ENCODE data around the gene EXOSC2.

Gene EXOSC2

GRCh38 chr9:130738281-130738680 lies 44.7 kb downstream of the EXOSC2 start:
- no peak for DNase-seq (ENCODE audit: low spot score)

DNA sequence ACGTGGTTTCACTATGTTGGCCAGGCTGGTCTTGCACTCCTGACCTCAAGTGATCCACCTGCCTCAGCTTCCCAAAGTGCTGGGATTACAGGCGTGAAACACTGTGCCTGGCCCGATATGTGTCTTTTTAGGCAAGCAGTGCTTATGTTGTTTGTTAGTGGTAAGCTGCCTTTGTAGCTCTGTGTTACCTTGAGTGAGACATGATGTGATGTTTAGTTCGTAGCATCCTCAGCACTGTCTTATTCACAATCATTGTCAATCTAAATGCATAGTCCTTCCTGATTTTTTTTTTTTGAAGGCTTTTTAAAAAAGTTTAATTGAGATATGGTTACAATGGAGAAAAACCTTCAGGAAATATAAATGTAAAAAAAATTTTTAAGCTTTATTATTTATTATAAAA lies 45.5 kb downstream of the EXOSC2 start:
- DNase-seq (ENCODE audit: low spot score) = no peak

DNA sequence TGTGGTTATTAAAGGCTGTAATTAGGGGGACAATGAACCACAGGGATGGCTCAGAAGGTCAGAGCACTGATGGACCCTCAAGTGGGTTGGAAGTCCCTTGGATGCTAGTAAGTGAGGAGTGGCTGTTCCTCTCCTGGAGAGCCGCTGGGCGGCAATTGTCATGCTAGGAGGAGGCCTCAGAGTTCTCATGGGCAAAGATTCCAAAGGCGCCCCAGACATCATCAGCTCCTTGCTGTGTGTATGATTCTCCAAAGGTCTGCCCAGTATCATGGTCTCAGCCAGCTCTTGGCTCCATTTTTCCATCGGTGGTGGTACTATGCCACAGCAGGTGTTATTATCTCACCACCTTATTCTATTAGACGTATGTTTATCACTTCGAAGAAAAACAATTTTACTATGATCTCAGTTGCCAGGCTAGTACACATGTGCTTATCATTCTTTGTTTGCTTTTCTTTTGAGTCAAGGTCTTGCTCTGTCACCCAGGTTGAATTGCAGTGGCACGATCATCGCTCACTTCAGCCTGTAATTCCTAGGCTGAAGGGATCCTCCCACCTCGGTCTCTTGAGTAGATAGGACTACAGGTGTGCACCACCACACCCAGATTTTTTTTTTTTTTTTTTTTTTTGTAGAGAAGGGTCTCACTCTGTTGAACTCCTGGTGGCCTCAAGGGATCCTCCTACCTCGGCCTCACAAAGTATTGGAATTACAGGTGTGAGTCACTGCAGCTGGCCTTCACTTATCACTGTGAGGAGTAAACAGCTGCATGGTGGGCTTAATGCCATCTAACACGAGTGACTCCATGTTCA lies 46.8 kb downstream of the EXOSC2 start:
- DNase-seq (ENCODE audit: low spot score) = no peak

DNA sequence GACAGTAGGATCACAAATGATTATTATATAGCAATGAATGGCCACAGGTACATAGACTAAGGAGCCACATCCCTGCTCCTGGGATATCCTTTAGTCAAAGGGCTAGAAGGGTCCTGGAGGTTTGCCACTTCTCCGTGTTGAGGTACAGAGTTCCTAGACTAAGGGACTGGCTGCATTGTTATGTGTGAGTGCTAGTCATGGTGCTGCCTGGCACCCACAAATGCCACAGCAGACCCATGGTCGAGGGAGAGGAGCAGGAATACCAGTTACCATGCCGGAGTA lies 47.4 kb downstream of the EXOSC2 start:
- no peak for DNase-seq (ENCODE audit: low spot score)

DNA sequence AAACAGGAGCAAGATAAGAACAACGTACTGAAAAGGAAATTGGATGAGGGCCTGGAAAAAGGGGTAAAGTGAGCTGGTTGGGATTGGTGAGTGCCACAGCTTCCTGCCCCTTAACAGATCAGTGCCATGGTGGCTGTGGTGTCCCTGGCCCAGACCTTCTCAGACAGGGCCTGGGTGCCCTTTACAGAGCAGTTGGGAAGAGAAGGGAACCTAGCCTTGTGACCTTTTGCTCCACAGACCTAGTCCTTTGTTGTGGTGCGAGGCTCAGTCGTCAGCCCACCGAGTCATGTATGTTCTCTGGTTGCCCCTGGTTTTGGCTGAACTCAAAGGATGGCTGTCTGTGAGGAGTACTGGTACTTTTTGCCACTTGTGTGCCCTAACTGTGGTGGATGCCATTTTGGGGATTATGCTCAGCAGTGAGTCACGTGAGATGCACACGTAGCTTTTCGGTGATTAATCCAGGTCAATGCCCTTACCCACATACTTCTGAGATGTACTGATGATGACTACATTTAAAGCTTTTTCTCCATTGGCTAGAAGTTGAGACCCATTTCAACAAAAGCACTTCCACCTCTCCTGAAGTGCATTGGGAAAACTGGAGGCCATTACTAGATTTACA lies 48.4 kb downstream of the EXOSC2 start:
- DNase-seq (ENCODE audit: low spot score) = no peak

DNA sequence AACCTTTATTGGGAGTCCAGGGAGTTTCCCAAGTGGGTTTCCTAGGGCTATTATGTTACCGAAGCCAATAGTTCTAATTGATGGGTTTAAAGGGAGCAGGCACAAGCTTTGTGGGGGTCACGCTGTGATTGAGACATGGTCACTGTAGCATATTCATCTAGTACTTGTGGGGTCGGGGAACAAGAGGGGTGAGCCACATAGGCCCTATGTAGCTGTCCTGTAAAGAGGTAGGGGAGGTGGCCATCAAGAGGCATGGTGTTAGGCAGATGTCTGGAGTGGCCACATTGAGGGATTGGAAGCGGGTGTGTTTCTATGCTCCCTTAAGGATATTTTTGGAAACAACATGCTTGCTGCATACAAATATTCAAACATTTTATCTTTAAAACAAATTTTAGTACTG lies 50.1 kb downstream of the EXOSC2 start:
- DNase-seq (ENCODE audit: low spot score) = no peak

DNA sequence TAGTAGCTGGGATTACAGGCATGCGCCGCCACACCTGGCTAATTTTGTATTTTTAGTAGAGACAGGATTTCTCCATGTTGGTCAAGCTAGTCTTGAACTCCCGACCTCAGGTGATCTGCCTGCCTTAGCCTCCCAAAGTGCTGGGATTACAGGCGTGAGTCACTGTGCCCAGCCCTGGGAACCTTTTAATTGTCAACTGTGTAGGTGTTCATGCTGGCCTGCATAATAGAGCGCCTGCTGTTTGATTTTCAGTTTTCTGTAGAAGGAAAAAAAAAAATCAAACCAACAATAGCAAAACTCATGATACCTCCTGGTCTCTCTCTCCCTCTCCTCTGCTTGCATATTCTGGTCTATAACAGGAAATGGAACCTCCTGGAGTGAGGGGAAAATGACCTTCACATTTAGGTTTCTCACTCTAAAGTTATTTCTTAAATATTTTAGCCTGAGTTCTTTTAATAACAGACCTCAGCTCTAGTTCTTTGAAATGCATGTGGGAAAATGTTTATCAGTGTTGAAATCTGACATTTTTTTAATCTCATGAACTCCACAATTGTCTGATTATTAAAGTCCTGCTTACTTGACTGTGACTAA lies 51.7 kb downstream of the EXOSC2 start:
- DNase-seq (ENCODE audit: low spot score) = no peak

DNA sequence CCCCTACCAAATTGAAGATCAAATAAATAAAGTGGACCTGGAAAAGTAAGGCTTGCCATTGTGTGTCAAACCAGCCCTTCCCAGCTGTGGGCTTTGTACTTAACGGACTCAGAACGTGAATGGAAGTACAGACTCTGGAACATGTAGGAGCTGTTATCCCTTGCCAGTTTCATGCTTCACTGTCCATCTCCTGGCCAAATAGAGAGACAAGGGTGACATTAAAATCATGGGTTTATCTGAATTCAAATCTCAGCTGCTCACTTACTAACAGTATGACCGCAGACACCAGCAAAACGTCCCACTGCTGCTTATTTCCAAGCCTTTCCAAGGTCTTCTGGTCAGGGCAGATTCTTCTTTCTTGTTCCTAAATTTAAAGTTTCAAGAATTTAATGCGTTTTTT lies 52.2 kb downstream of the EXOSC2 start:
- no peak for DNase-seq (ENCODE audit: low spot score)

- DNase-seq (ENCODE audit: low spot score) = no peak
Measured at GRCh38 chr9:130746434-130747212, 53.0 kb downstream of the EXOSC2 start.

DNA sequence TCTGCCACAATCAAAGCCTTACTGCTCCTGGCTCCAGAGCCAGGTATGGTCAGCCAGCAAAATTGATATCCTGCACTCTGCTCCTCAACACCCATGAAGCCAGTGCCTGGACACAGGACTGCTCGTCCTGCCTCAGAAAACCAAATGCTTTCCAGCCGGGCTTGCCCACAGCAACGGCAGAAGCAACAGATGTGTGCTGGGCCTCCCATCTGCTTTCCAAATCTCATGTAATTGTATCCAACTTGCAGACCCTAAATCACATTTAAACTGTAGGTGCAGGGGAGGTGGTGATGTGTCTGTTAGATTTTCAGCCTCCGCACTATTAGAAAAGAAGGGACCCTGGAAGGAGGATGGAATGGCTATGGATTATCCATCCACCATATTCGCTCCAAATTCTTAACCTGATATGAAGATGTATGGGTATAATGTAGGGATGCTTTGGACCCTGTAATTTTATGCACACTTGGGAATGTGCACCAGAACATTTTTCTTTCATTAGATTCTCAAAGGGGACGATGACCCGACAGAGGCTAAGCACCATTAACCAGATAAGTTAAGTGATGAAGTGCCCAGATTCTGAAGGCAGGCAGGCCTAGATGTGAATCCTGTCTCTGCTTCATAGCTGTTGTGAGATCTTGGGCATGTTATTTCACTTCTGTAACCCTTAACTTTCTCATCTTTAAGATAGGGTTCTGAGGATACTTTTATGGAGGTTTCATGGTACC lies 58.2 kb downstream of the EXOSC2 start:
- DNase-seq (ENCODE audit: low spot score) = no peak
